ENCODE measurements around the gene PDK1.

- TF ChIP-seq, protein P1, sequence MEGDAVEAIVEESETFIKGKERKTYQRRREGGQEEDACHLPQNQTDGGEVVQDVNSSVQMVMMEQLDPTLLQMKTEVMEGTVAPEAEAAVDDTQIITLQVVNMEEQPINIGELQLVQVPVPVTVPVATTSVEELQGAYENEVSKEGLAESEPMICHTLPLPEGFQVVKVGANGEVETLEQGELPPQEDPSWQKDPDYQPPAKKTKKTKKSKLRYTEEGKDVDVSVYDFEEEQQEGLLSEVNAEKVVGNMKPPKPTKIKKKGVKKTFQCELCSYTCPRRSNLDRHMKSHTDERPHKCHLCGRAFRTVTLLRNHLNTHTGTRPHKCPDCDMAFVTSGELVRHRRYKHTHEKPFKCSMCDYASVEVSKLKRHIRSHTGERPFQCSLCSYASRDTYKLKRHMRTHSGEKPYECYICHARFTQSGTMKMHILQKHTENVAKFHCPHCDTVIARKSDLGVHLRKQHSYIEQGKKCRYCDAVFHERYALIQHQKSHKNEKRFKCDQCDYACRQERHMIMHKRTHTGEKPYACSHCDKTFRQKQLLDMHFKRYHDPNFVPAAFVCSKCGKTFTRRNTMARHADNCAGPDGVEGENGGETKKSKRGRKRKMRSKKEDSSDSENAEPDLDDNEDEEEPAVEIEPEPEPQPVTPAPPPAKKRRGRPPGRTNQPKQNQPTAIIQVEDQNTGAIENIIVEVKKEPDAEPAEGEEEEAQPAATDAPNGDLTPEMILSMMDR (IDR thresholded peaks at IDR 0.05; ENCODE audit: borderline replicate concordance, extremely low read depth, low read length, poor library complexity, severe bottlenecking) = no peak
- no peak for TF ChIP-seq EZH2 (IDR thresholded peaks at IDR 0.05; ENCODE audit: borderline replicate concordance, low read depth, low read length, severe bottlenecking)
Observed at GRCh38 chr2:172513524-172513900, 42.4 kb upstream of the PDK1 start.
